ENCODE data around the gene ZNF484.
"Not testable (repeated sequence)": the region's sequence is repeated elsewhere in the genome, so short reads cannot be mapped to it uniquely, and the experiment has no call there.

ZNF484 gene

DNA sequence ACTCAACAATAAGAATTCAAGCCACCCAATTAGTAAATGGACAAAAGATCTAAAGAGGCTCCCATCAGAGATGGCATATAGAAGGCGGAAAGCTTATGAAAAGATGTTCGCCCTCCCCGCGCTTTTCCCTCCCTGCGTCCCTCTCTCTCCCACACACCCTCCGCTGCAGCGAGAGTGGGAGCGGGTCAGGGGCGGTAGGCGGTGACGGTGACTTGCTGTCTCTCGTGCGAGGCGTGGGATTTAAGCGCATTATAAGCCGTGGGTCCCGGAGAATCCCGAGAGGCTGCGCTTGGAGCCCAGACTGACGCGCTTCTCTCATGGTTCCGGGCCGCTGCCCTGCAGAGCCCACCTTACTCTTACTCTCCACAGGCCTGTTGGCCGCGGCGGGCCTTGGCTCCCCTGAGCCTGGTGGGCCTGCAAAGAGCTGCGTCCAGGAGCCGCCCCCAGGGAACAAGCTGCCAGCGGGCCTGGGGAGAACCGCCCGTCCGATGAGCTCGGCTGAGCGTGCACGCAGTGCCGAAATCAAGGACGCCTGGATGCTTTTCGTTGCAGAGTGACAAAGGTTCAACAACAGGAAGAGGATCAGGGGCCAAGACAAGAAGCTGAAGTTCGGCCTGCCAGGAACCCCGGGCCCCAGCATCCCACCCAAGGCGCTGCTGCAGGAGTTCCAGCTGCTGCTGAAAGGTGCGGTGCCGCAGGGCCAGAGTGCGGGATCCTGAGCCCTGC is 70.6 kb downstream of the ZNF484 start:
- Histone ChIP-seq H2AK5ac (ENCODE audit: low read length, severe bottlenecking) (no peak overlapping the region), H2BK12ac (ENCODE audit: low read length in 2 of 2) (no peak overlapping the region), H3K4me3 (ENCODE audit: insufficient read depth in 1 of 2, low read depth in 1 of 2, low read length in 2 of 2) (no peak overlapping the region), H3K14ac (ENCODE audit: low read length in 2 of 2) (no peak overlapping the region), H3K4me2 (ENCODE audit: low read length, poor library complexity, severe bottlenecking) (no peak overlapping the region), H3K27ac (ENCODE audit: low read length, poor library complexity, severe bottlenecking) (no peak overlapping the region), H3K4ac (ENCODE audit: low read depth in 1 of 2, low read length in 2 of 2) (no peak overlapping the region), H2BK5ac (ENCODE audit: low read depth, low read length, poor library complexity, severe bottlenecking) (no peak overlapping the region), H2BK120ac (ENCODE audit: low read depth, low read length) (no peak overlapping the region), H3K18ac (ENCODE audit: low read depth in 1 of 2, low read length in 2 of 2) (no peak overlapping the region), H3K79me1 (replicated peaks; ENCODE audit: low read length, poor library complexity, severe bottlenecking) (no peaks in the 10 kb centered on the region), H3K27me3 (ENCODE audit: control insufficient read depth in 1 of 2, insufficient read depth in 1 of 2, low read length in 2 of 2) (peaks cover 54 to 88% of the 10 kb centered on the region in 2 experiments), H2BK15ac (ENCODE audit: low read depth, poor library complexity, severe bottlenecking) (no peak overlapping the region), H4K91ac (ENCODE audit: low read length) (no peak overlapping the region), H2AFZ (ENCODE audit: low read depth, low read length) (no peak overlapping the region), H3K9me3 (ENCODE audit: control insufficient read depth, low read length) (no peaks in the 10 kb centered on the region), H3K4me1 (ENCODE audit: control insufficient read depth, insufficient read depth, low read depth, low read length) (peaks cover 16% of the 10 kb centered on the region), H3K23ac (ENCODE audit: low read length in 2 of 2) (no peak overlapping the region), H3K36me3 (ENCODE audit: control insufficient read depth in 1 of 2, insufficient read depth in 2 of 2, low read depth in 1 of 2, low read length in 2 of 2) (no peaks in the 10 kb centered on the region), H4K8ac (ENCODE audit: low read length) (no peak overlapping the region), H3K9ac (ENCODE audit: low read length) (no peak overlapping the region)
- WGBS, result 84% methylated on average over 37 of the region's 44 CpGs
- no peak for DNase-seq

DNA sequence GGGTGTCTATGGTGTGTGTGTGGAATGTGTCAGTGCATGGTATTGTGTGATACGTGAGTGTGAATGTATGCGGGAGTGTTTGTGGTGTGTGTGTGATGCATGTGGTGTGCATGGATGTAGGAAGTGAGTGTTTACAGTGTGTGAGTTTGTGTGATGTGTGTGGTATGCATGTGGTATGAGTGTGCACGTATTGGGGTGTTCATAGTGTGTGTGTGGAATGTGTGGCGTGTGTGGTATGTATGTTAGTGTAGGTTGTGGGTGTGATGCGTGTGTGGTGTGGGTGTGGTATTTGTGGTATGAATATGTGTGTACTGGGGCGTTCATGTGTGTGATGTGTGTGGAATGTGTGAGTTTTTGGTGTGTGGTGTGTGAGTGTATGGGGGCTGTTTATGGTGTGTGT is 73.1 kb downstream of the ZNF484 start:
- peaks cover 50 to 70% of the 10 kb centered on the region in 2 experiments for H3K27me3 ChIP-seq (ENCODE audit: control insufficient read depth in 1 of 2, insufficient read depth in 1 of 2, low read length in 2 of 2)
- 92% methylated on average over 6 of the region's 6 CpGs for WGBS

DNA sequence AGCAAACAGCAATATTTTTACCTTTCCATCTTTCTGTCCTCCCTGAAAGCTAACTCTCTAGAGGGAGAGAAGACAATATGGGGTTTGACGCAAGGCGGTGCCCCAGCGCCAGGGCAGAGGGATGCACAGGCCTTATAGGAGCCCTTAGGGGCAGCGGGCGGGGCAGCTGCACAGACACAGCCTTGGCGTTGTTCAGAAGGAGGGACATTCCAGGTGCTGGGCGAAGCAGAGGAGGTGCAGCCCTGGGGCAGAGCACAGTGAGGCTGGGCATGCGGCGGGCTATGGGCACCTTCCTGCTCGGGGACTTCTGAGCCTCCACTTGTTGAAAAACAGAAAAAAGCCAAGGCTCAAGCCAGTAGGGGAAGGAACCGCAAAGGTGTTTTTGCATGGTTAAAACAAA is 79.5 kb downstream of the ZNF484 start:
- WGBS, result 95% methylated on average over 11 of the region's 11 CpGs
- Histone ChIP-seq H3K18ac (ENCODE audit: low read depth in 1 of 2, low read length in 2 of 2) (no peak overlapping the region), H3K14ac (ENCODE audit: low read length in 2 of 2) (no peak overlapping the region), H3K27me3 (ENCODE audit: control insufficient read depth in 1 of 2, insufficient read depth in 1 of 2, low read length in 2 of 2) (peaks cover 19 to 53% of the 10 kb centered on the region in 2 experiments), H3K23ac (ENCODE audit: low read length in 2 of 2) (no peak overlapping the region), H3K4me2 (ENCODE audit: low read length, poor library complexity, severe bottlenecking) (no peak overlapping the region), H4K8ac (ENCODE audit: low read length) (no peak overlapping the region), H3K4me1 (ENCODE audit: control insufficient read depth, insufficient read depth, low read depth, low read length) (no peaks in the 10 kb centered on the region), H3K9me3 (ENCODE audit: control insufficient read depth, low read length) (no peaks in the 10 kb centered on the region), H3K36me3 (ENCODE audit: control insufficient read depth in 1 of 2, insufficient read depth in 2 of 2, low read depth in 1 of 2, low read length in 2 of 2) (no peaks in the 10 kb centered on the region), H2AK5ac (ENCODE audit: low read length, severe bottlenecking) (no peak overlapping the region), H3K27ac (ENCODE audit: low read length, poor library complexity, severe bottlenecking) (no peak overlapping the region), H2BK12ac (ENCODE audit: low read length in 2 of 2) (no peak overlapping the region), H4K91ac (ENCODE audit: low read length) (no peak overlapping the region), H3K9ac (ENCODE audit: low read length) (no peak overlapping the region), H3K4ac (ENCODE audit: low read depth in 1 of 2, low read length in 2 of 2) (no peak overlapping the region), H2AFZ (ENCODE audit: low read depth, low read length) (no peak overlapping the region), H3K4me3 (ENCODE audit: insufficient read depth in 1 of 2, low read depth in 1 of 2, low read length in 2 of 2) (no peak overlapping the region), H2BK120ac (ENCODE audit: low read depth, low read length) (no peak overlapping the region), H2BK5ac (ENCODE audit: low read depth, low read length, poor library complexity, severe bottlenecking) (no peak overlapping the region), H3K79me1 (replicated peaks; ENCODE audit: low read length, poor library complexity, severe bottlenecking) (no peaks in the 10 kb centered on the region), H2BK15ac (ENCODE audit: low read depth, poor library complexity, severe bottlenecking) (no peak overlapping the region)
- DNase-seq, result no peak

More for the DNA sequence above, 73.1 kb downstream of the ZNF484 start:
- Histone ChIP-seq H3K27ac (ENCODE audit: low read length, poor library complexity, severe bottlenecking) (no peak overlapping the region), H3K14ac (ENCODE audit: low read length in 2 of 2) (no peak overlapping the region), H4K8ac (ENCODE audit: low read length) (no peak overlapping the region), H3K4ac (ENCODE audit: low read depth in 1 of 2, low read length in 2 of 2) (no peak overlapping the region), H3K79me1 (replicated peaks; ENCODE audit: low read length, poor library complexity, severe bottlenecking) (no peaks in the 10 kb centered on the region), H3K4me2 (ENCODE audit: low read length, poor library complexity, severe bottlenecking) (no peak overlapping the region), H3K9ac (ENCODE audit: low read length) (no peak overlapping the region), H4K91ac (ENCODE audit: low read length) (no peak overlapping the region), H2AFZ (ENCODE audit: low read depth, low read length) (no peak overlapping the region), H3K9me3 (ENCODE audit: control insufficient read depth, low read length) (no peaks in the 10 kb centered on the region), H3K36me3 (ENCODE audit: control insufficient read depth in 1 of 2, insufficient read depth in 2 of 2, low read depth in 1 of 2, low read length in 2 of 2) (no peaks in the 10 kb centered on the region), H2BK12ac (ENCODE audit: low read length in 2 of 2) (no peak overlapping the region), H2BK120ac (ENCODE audit: low read depth, low read length) (no peak overlapping the region), H2BK15ac (ENCODE audit: low read depth, poor library complexity, severe bottlenecking) (no peak overlapping the region), H3K4me3 (ENCODE audit: insufficient read depth in 1 of 2, low read depth in 1 of 2, low read length in 2 of 2) (no peak overlapping the region), H3K23ac (ENCODE audit: low read length in 2 of 2) (no peak overlapping the region), H2AK5ac (ENCODE audit: low read length, severe bottlenecking) (no peak overlapping the region), H3K18ac (ENCODE audit: low read depth in 1 of 2, low read length in 2 of 2) (no peak overlapping the region), H3K4me1 (ENCODE audit: control insufficient read depth, insufficient read depth, low read depth, low read length) (peaks cover 16% of the 10 kb centered on the region), H2BK5ac (ENCODE audit: low read depth, low read length, poor library complexity, severe bottlenecking) (no peak overlapping the region)
- no peak for DNase-seq

DNA sequence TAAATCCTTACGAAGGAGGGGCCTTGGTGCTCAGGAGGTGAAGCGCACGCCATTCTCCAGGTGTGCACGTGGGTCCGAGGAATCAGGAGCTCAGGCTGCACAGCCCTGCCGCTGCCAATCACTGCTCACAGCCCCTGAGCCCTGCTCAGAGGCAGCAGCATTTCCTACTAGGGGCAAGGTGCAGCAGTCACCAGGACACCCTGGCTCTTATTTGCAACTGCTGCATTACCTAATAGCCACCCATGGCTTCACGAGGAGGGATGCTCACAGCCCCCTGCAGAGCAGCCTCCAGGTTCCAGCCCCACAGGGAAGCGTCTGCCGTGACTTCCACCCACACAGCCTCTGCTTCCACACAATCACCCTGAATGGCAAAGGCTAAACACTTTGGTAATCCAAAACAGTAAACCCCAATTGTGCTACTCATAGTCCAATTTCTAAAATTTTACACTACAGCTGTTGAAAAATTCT is 81.5 kb downstream of the ZNF484 start:
- H3K9me3 ChIP-seq (ENCODE audit: control insufficient read depth, low read length); H3K18ac ChIP-seq (ENCODE audit: low read depth in 1 of 2, low read length in 2 of 2); H2AK5ac ChIP-seq (ENCODE audit: low read length, severe bottlenecking); H3K4me2 ChIP-seq (ENCODE audit: low read length, poor library complexity, severe bottlenecking); H2BK5ac ChIP-seq (ENCODE audit: low read depth, low read length, poor library complexity, severe bottlenecking); H3K27ac ChIP-seq (ENCODE audit: low read length, poor library complexity, severe bottlenecking); H4K8ac ChIP-seq (ENCODE audit: low read length); H2BK15ac ChIP-seq (ENCODE audit: low read depth, poor library complexity, severe bottlenecking); H3K14ac ChIP-seq (ENCODE audit: low read length in 2 of 2); H2BK12ac ChIP-seq (ENCODE audit: low read length in 2 of 2); H3K4ac ChIP-seq (ENCODE audit: low read depth in 1 of 2, low read length in 2 of 2); H2AFZ ChIP-seq (ENCODE audit: low read depth, low read length); H2BK120ac ChIP-seq (ENCODE audit: low read depth, low read length); H3K36me3 ChIP-seq (ENCODE audit: control insufficient read depth in 1 of 2, insufficient read depth in 2 of 2, low read depth in 1 of 2, low read length in 2 of 2); H3K4me3 ChIP-seq (ENCODE audit: insufficient read depth in 1 of 2, low read depth in 1 of 2, low read length in 2 of 2); DNase-seq; H3K9ac ChIP-seq (ENCODE audit: low read length); H3K4me1 ChIP-seq (ENCODE audit: control insufficient read depth, insufficient read depth, low read depth, low read length); H3K23ac ChIP-seq (ENCODE audit: low read length in 2 of 2); H3K79me1 ChIP-seq (replicated peaks; ENCODE audit: low read length, poor library complexity, severe bottlenecking); H4K91ac ChIP-seq (ENCODE audit: low read length): not testable (repeated sequence)
- WGBS, result 77% methylated on average over 9 of the region's 9 CpGs
- peaks cover 37 to 62% of the 10 kb centered on the region in 2 experiments for H3K27me3 ChIP-seq (ENCODE audit: control insufficient read depth in 1 of 2, insufficient read depth in 1 of 2, low read length in 2 of 2)
